PC-9 (cell line): ENCODE results near the gene ANO1. TPM values are rescaled to one million over a fixed set of nuclear protein-coding genes. Genes with fewer than 3 reads are reported as not detected.

Experiments
- BruUV-seq: library from RNA; stranded (reverse); fragments of 400-500 nt; replicated peaks from 2 replicates; lab custom pipeline; 2021; lab: Mats Ljungman, UMichigan
- CTCF ChIA-PET: fragments of 300-600 bp; sonication (Branson Sonifier 250); formaldehyde crosslinking; loops from one replicate; lab custom pipeline; 2022; ENCODE audit warnings: antibody characterized with exemption; lab: Charles Lee
- POLR2A ChIA-PET: fragments of 300-600 bp; sonication (Branson Sonifier 250); formaldehyde crosslinking; loops from one replicate; lab custom pipeline; 2022; ENCODE audit warnings: antibody characterized with exemption; ENCODE audit not compliant: unreplicated experiment; lab: Charles Lee
- DNase-seq, 2 experiments: peaks; one replicate each; pipeline versions ENCODE4 v3.0.0 to v3.0.0-alpha.2; 2015 to 2022; ENCODE audit warnings: mixed read lengths in 1 of 2
- H2AFZ ChIP-seq: fragments of 200-600 bp; sonication (generic); 2 replicates; pipeline ENCODE4 v1.8.1; 2017; ENCODE audit warnings: antibody characterized with exemption
- H3F3A ChIP-seq: fragments of 200-600 bp; sonication (generic); 2 replicates; pipeline ENCODE4 v1.8.1; 2017; ENCODE audit warnings: antibody characterized with exemption, mild to moderate bottlenecking, low read depth; ENCODE audit not compliant: insufficient read depth
- H3K27ac ChIP-seq: fragments of 200-600 bp; sonication (generic); 2 replicates; pipeline ENCODE4 v1.6.1; 2016; ENCODE audit warnings: mixed run types
- H3K27me3 ChIP-seq: fragments of 200-600 bp; sonication (generic); 2 replicates; pipeline ENCODE4 v1.6.1; 2016; ENCODE audit warnings: low read depth, mixed run types; ENCODE audit not compliant: insufficient read depth
- H3K36me3 ChIP-seq: fragments of 200-600 bp; sonication (generic); 2 replicates; pipeline ENCODE4 v1.6.1; 2016; ENCODE audit warnings: low read depth, mixed run types
- H3K4me1 ChIP-seq: fragments of 200-600 bp; sonication (generic); replicated peaks from 2 replicates; pipeline ENCODE4 v1.6.1; 2016; ENCODE audit warnings: mixed run types; ENCODE audit not compliant: insufficient read depth
- H3K4me2 ChIP-seq: fragments of 200-600 bp; sonication (generic); 2 replicates; pipeline ENCODE4 v1.6.1; 2017; ENCODE audit warnings: mixed run types
- H3K4me3 ChIP-seq: fragments of 200-600 bp; sonication (generic); 2 replicates; pipeline ENCODE4 v1.6.1; 2016; ENCODE audit warnings: mixed run types
- H3K79me2 ChIP-seq: fragments of 200-600 bp; sonication (generic); 2 replicates; pipeline ENCODE4 v1.6.1; 2017; ENCODE audit warnings: low read depth, mixed run types
- H3K9me2 ChIP-seq: fragments of 200-600 bp; sonication (generic); 2 replicates; pipeline ENCODE4 v1.8.1; 2017; ENCODE audit warnings: mild to moderate bottlenecking; ENCODE audit not compliant: insufficient read depth
- H3K9me3 ChIP-seq: fragments of 200-600 bp; sonication (generic); 2 replicates; pipeline ENCODE4 v1.8.1; 2016; ENCODE audit warnings: low read depth; ENCODE audit not compliant: insufficient read depth
- H4K20me1 ChIP-seq: fragments of 200-600 bp; sonication (generic); 2 replicates; pipeline ENCODE4 v1.8.1; 2017; ENCODE audit not compliant: insufficient read depth
- CTCF ChIP-seq: fragments of 200-600 bp; sonication (generic); conservative IDR thresholded peaks from 2 replicates; pipeline ENCODE4 v1.6.1; 2017; ENCODE audit warnings: mixed run types, antibody characterized with exemption, mild to moderate bottlenecking, moderate library complexity
- EZH2 ChIP-seq: fragments of 200-600 bp; sonication (generic); IDR thresholded peaks from 2 replicates; pipeline ENCODE4 v1.8.0; 2017; ENCODE audit warnings: antibody characterized with exemption, low read depth
- intact Hi-C: fragments of 100-400 bp; cut with micrococcal nuclease; formaldehyde crosslinking; loops from one replicate; pipeline ENCODE4 v1.10.0; 2022; ENCODE audit not compliant: unreplicated experiment
- total RNA-seq: library from RNA; stranded (reverse); gene quantifications from 2 replicates; pipeline ENCODE4 v1.2.3, GENCODE V29; 2021

ANO1 gene
- total RNA-seq, 1 experiment from 2014 or later, result 107 TPM

GRCh38 chr11:70185348-70186055, 107.4 kb downstream of the ANO1 start:
- no peaks in the 10 kb centered on the region for H3K9me2 ChIP-seq
- no peak overlapping the region for H3K4me3 ChIP-seq
- H4K20me1 ChIP-seq, result peaks cover 27% of the 10 kb centered on the region
- H3K79me2 ChIP-seq, result no peaks in the 10 kb centered on the region
- TF ChIP-seq EZH2, result no peak
- TF ChIP-seq CTCF, result no peak
- DNase-seq, result no peak
- no peaks in the 10 kb centered on the region for H3K9me3 ChIP-seq
- peaks cover 91% of the 10 kb centered on the region for H3F3A ChIP-seq
- intact Hi-C loops, result no loop called here
- no peak overlapping the region for H3K4me2 ChIP-seq
- H3K27ac ChIP-seq, result no peak overlapping the region
- ChIA-PET CTCF (no interaction called here), POLR2A (no interaction called here)
- H3K27me3 ChIP-seq, result no peaks in the 10 kb centered on the region
- peaks cover 53% of the 10 kb centered on the region for H3K36me3 ChIP-seq
- no peak overlapping the region for H2AFZ ChIP-seq
- no peaks in the 10 kb centered on the region for H3K4me1 ChIP-seq
- BruUV-seq, result no TSS peak

- TF ChIP-seq EZH2, result no peak
- TF ChIP-seq CTCF, result no peak
- Histone ChIP-seq H2AFZ (no peak overlapping the region), H3K9me2 (no peaks in the 10 kb centered on the region), H4K20me1 (peaks cover 27% of the 10 kb centered on the region), H3K27me3 (no peaks in the 10 kb centered on the region), H3F3A (peaks cover 94% of the 10 kb centered on the region), H3K4me2 (no peak overlapping the region), H3K79me2 (no peaks in the 10 kb centered on the region), H3K4me3 (no peak overlapping the region), H3K4me1 (no peaks in the 10 kb centered on the region), H3K27ac (no peak overlapping the region), H3K9me3 (no peaks in the 10 kb centered on the region), H3K36me3 (peaks cover 46% of the 10 kb centered on the region)
- intact Hi-C loops, result no loop called here
- DNase-seq, result no peak
- ChIA-PET CTCF (no interaction called here), POLR2A (no interaction called here)
- BruUV-seq, result no TSS peak
Observed at GRCh38 chr11:70186420-70186819, 108.3 kb downstream of the ANO1 start.

GRCh38 chr11:70186936-70187335, 108.8 kb downstream of the ANO1 start:
- Histone ChIP-seq H2AFZ (no peak overlapping the region), H4K20me1 (peaks cover 27% of the 10 kb centered on the region), H3K27me3 (no peaks in the 10 kb centered on the region), H3K36me3 (peaks cover 42% of the 10 kb centered on the region), H3K9me3 (no peaks in the 10 kb centered on the region), H3K4me2 (no peak overlapping the region), H3K4me3 (no peak overlapping the region), H3K4me1 (no peaks in the 10 kb centered on the region), H3F3A (peaks cover 95% of the 10 kb centered on the region), H3K27ac (no peak overlapping the region), H3K79me2 (no peaks in the 10 kb centered on the region), H3K9me2 (no peaks in the 10 kb centered on the region)
- no peak for DNase-seq
- intact Hi-C loops, result no loop called here
- no peak for TF ChIP-seq CTCF
- no peak for TF ChIP-seq EZH2
- BruUV-seq, result no TSS peak
- CTCF ChIA-PET, result no interaction called here
- POLR2A ChIA-PET, result no interaction called here
